GM18526 (cell line): ENCODE data around the gene CENPP.

ENCODE experiments used
- POLR2A ChIP-seq: IDR thresholded peaks from 3 replicates; pipeline ENCODE4 v1.6.1; 2011; ENCODE audit not compliant: insufficient read length; ENCODE audit errors: extremely low read depth

Gene CENPP

DNA sequence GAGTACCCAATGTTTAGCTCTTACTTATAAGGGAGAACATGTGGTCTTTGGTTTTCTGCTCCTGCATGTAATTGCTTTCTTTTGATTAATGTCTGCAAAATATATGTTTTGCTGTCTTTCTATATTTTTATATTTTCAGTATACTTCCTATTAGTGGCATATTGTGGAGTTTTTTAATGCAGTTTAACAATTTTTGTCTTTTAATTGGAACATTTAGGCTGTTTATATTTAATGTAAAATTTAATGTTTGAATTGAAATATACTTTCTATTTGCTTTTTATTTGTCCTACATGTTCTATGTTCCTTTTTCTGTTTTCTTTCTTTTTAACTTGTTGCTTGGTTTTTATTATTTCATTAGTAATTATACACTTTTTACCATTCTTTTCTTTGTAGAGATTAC is 205.1 kb downstream of the CENPP start:
- TF ChIP-seq POLR2A = no peak

GRCh38 chr9:92534204-92534603 is 208.5 kb downstream of the CENPP start:
- TF ChIP-seq POLR2A = no peak

DNA sequence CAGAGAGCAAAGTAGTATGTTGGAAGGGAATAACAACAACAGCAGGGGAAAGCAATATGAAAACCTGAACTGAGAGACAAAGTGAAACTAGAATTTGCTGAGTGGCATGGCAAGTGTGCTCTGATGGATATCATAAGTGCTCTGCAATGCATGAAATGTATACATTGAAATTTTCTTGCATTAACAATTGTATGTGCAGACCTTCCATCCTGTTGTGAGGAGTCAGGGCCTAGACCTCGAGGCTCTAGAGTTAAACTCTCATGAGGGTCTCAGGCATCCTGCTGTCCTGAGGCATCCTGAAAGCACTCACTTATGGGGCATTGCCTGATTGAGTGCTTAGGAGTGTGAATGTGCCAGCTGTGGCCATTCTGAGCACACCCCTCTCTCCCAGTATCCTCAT is 208.9 kb downstream of the CENPP start:
- TF ChIP-seq POLR2A = no peak

DNA sequence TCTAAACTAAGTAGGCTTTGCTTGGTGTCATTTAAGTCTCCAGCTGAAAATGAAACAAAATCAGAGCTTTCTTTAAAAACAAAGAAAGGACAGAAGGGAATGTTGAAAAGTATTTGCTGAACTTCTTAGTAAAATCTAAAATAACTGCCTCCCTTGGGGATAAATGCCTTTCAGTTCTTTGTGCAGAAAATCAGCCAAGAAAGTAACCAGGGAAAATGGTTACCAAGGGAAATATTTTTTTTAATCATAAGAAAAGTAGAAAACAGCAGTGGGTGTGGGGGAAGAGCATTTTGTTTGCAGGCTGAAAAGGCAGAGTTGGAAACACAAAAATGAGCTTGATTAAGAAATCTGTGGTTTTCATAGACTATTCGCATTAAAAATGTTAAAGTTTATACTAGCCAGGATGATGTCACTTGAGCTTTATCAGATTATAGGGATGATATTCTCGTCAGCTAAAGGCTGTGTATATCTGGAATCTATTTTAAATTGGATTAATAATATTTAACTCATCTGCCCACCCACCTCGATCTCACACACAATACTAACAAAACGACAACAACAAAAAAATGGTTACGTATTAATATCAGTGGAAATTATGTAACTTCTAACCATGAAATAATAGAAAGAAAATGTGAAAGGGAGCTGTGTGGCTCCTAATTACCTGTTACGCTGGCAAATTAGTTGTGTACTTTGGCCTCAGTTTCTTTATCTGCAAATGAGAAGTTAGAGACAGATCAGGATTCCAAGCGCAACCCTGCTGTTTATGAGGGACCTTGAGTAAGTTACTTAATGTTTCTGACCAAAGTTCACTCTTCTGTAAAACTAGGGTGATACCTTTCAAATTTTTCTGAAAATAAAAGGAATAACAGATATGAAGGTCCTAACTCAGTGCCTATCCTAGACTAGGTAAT is 210.4 kb downstream of the CENPP start, which contains the start of gene ECM2:
TSS of gene ECM2 (minus strand) at position 51 of the 911 bp plus-strand sequence. CDS start 13,124 bp downstream, outside the sequence.
- TF ChIP-seq POLR2A = no peak

DNA sequence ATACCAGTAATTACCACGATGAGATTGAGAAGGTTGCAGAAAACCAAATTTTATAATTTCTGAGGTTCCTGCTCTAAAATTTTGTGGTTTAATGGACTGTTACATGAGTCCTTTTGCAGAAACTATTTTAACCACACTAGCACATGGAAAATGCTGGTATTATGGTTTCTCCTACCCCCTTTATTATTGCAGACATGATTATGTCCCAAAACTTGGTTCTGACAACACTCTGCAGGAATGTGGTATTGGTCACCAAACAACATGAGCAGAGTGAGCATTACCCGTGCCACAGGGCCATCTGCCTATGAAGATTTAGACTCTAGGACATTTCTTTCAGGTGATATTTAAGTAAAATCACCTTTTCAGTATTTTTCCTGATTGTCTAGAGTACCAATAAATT is 212.8 kb downstream of the CENPP start:
- TF ChIP-seq POLR2A = no peak

DNA sequence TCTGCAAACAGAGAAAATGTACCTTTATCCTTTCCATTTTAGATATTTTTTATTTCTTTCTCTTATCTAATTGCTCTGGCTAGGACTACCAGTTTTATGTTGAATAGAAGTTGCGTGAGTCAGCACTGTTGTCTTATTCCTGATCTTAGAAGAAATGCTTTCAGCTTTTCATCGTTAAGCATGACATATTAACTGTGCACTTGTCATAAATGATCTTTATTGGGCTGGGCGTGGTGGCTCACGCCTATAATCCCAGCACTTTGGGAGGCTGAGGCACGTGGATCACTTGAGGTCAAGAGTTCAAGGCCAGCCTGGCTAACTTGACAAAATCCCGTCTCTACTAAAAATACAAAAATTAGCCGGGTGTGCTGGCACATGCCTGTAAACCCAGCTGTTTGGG is 218.2 kb downstream of the CENPP start:
- no peak for TF ChIP-seq POLR2A

- no peak for TF ChIP-seq POLR2A
These were observed 219.3 kb downstream of the CENPP start for GRCh38 chr9:92545002-92545510.

- TF ChIP-seq POLR2A = no peak
These were observed 221.6 kb downstream of the CENPP start for GRCh38 chr9:92547356-92547755.

DNA sequence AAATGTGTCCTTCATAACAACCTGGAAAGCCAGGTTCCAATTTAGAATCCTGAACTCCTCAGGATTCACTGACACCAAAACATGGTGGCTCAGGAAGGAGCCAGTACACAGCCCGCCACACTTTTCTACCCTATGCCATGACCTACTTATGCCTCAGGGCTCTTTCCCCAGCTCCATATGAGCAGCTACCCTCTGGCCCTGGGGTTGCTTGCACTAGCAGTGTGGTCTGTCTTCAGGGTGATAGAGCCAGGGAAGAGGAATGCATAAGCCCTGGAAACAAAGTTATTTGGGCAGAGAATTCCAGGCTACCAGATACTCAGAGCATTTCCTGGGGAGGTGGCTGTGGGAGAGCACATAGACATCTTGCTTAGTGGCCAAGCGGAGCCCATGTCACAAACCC is 225.0 kb downstream of the CENPP start:
- TF ChIP-seq POLR2A = no peak

- no peak for TF ChIP-seq POLR2A
These were observed 233.0 kb downstream of the CENPP start for GRCh38 chr9:92558612-92559374.

DNA sequence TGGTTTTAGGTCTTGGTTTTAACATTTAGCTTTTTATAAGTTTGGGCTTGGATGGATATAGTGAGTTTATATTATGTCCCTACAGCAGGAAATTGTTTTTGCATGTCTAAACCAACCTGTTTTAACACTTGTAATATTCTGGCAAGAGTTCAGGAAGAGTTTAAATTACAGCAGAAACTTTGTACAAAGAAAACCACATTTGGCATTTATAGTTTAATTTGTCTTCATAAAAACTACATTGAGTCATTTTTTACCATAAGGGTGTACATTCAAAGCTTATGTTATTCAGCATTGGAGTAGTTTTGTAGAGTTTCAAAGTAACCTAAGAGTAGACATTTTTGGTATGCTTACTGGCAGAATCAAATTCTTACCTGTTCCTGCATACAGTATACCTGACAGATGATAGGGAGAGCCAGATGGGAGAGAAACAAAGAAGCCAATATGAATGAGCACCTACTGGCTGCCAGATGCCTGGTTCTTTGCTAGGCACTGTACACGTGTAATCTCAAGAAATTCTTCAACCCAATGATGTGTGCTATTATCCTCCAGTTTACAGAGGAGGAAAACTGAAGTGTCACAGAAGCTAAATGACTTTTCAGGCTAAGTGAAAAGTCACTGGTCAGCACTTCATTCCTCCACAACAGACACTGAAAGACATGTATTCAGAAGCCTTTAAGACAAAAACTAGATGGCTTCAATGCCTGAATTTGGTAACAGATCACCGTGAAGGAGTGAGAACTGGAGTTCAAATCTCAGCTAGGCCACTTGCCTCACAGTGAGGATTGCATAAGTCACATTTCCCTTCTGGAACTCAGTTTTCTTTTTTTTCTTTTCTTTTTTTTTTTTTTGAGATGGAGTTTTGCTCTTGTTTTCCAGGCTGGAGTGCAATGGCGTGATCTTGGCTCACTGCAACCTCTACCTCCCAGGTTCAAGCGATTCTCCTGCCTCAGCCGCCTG is 235.9 kb downstream of the CENPP start:
- TF ChIP-seq POLR2A = no peak

DNA sequence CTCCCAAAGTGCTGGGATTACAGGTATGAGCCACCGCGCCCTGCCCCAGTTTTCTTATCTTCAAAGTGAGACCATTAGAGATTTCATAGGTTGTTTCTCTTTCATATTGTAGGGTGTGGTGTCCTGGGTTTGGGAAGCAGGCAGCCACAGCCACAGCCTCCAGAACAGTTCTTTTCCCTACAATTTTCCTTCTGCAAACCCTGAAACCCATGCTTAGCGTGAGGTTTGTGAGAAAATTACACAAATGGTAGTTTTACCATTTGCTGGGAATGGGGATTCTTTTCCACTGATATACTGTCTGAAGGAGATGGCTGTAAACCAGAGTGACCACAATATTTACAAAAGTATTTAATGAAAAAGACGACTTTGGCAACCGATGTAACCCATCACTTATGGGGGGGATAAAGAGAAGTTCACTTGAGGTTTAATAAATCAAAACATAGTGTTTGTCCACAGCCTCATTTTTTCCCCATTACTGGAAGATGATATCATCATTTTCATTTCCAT is 236.8 kb downstream of the CENPP start:
- TF ChIP-seq POLR2A = no peak

DNA sequence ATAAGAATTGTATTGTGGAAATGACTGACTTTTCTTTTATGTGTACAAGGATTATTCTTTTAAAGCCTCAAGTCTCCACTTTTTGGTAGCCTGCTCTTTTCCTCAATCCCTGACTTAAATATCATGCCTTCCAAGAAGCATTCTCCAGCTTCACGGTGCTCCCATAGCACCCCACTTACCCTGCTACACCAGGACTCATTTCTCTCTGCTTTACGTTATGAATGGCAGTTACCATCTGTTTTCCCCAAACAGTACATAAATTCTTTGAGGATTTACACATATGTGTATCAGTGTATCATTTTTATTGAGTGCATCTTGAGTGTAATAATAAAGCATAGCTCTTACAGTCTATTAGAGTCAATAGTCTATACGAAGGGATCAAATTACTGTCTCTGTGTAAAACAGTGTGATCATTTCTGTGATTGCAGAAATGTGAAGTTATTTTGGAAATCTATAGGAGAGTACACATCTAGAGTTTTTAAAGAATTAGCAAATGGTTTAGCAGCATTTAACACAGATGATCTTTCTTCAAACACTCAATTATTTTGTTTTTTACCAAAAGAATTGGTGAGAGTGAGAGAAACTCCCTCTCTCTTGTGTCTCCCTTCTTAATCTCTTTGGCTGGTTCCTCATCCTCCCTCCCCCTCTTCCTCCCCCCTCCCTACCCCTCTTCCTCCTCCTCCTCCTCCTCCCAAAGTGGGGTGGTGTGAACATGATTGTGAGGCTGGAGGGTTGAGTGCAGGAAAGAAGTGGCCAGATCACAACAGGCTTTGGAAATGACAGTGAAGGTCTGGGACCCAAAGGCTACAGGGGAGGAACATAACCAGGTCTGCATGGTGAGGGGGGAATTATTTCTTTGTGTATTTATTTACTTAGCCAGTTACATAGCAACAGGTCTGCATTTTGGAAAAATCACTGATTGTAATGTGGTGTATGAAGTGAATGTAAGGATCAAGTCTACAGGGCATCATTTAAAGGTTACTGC is 237.7 kb downstream of the CENPP start:
- TF ChIP-seq POLR2A = no peak

GRCh38 chr9:92564504-92564903 is 238.8 kb downstream of the CENPP start:
- TF ChIP-seq POLR2A = no peak

GRCh38 chr9:92564982-92565381 is 239.2 kb downstream of the CENPP start:
- TF ChIP-seq POLR2A = no peak
